GM12873 (cell line): Measurements from ENCODE around the gene SLC12A9.

Experiments
- CTCF ChIP-seq: IDR thresholded peaks from 2 replicates; pipeline ENCODE4 v1.5.1; 2012; ENCODE audit warnings: low read depth, mild to moderate bottlenecking, moderate library complexity, low read length, control low read depth; ENCODE audit not compliant: insufficient read depth; ENCODE audit errors: missing control alignments

The SLC12A9 gene

GRCh38 chr7:100899432-100899831, 46.9 kb downstream of the SLC12A9 start:
- no peak for TF ChIP-seq CTCF

- TF ChIP-seq CTCF, result no peak
Measured at GRCh38 chr7:100900978-100901377, 48.5 kb downstream of the SLC12A9 start.

- no peak for TF ChIP-seq CTCF
Measured at GRCh38 chr7:100901921-100902332, 49.4 kb downstream of the SLC12A9 start.

- TF ChIP-seq CTCF, result no peak
Measured at GRCh38 chr7:100902638-100903037, 50.1 kb downstream of the SLC12A9 start.

GRCh38 chr7:100908512-100908911, 56.0 kb downstream of the SLC12A9 start:
- no peak for TF ChIP-seq CTCF

- no peak for TF ChIP-seq CTCF
Measured at GRCh38 chr7:100911484-100911883, 59.0 kb downstream of the SLC12A9 start.

- no peak for TF ChIP-seq CTCF
Measured at GRCh38 chr7:100914208-100914878, 61.8 kb downstream of the SLC12A9 start.
